Glutamatergic neuron (in vitro differentiated cells): ENCODE data around the gene NLRP3. TPM values are rescaled to one million over a fixed set of nuclear protein-coding genes. Genes with fewer than 3 reads are reported as not detected.

Experiments used
- DNase-seq: peaks from one replicate; pipeline ENCODE4 v3.0.0; 2022
- H3K27ac Mint-ChIP-seq: one replicate; pipeline ENCODE4 v1.8.0; 2020; ENCODE audit warnings: mild to moderate bottlenecking, mixed read lengths, inconsistent platforms; ENCODE audit not compliant: unreplicated experiment
- H3K27me3 Mint-ChIP-seq: one replicate; pipeline ENCODE4 v1.8.0; 2020; ENCODE audit warnings: mild to moderate bottlenecking, moderate library complexity, mixed read lengths, inconsistent platforms; ENCODE audit not compliant: unreplicated experiment
- H3K36me3 Mint-ChIP-seq: one replicate; pipeline ENCODE4 v1.8.0; 2020; ENCODE audit warnings: mild to moderate bottlenecking, mixed read lengths, inconsistent platforms; ENCODE audit not compliant: unreplicated experiment
- H3K4me1 Mint-ChIP-seq: one replicate; pipeline ENCODE4 v1.8.0; 2020; ENCODE audit warnings: mild to moderate bottlenecking, low read depth, mixed read lengths, inconsistent platforms; ENCODE audit not compliant: unreplicated experiment
- H3K4me3 Mint-ChIP-seq: one replicate; pipeline ENCODE4 v1.8.0; 2020; ENCODE audit warnings: mild to moderate bottlenecking, mixed read lengths, inconsistent platforms; ENCODE audit not compliant: unreplicated experiment
- H3K9me3 Mint-ChIP-seq: one replicate; pipeline ENCODE4 v1.8.0; 2020; ENCODE audit warnings: mild to moderate bottlenecking, moderate library complexity, mixed read lengths, inconsistent platforms; ENCODE audit not compliant: unreplicated experiment
- CTCF ChIP-seq: fragments of 200-600 bp; sonication (generic); IDR thresholded peaks from one replicate; pipeline ENCODE4 v1.5.0; 2021; ENCODE audit not compliant: partially characterized antibody, unreplicated experiment
- total RNA-seq: library from RNA; stranded (reverse); fragmentation: NEBNext Ultra II Directional; extraction: Animal tissue kit (Norgen Biotek cat#: 25700); gene quantifications from one replicate; pipeline ENCODE4 v1.2.1, GENCODE V29; 2021; ENCODE audit not compliant: unreplicated experiment

The NLRP3 gene
- total RNA-seq, 1 donor from 2014 or later: not detected

DNA sequence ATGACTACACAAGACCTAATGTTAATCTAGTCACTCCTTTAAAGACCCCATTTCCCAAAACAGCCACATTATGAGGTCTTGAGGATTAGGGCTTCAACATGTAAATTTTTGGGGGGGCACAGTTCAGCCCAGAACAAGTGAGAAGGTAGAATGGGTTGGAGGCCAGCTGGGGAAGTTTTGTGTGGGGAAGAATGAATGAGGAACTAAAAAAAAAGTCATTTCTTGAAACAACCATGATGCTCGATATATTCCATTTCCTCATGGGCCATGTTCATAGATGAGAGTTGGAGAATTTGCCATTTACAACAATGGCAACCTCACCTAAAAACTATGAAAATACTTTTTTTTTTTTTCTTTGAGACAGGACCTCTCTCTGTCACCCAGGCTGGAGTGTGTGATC, 14.5 kb downstream of the NLRP3 start:
- peaks cover 6% of the 10 kb centered on the region for H3K9me3 Mint-ChIP-seq
- no peak for DNase-seq
- no peak for TF ChIP-seq CTCF
- no peaks in the 10 kb centered on the region for H3K4me1 Mint-ChIP-seq
- H3K36me3 Mint-ChIP-seq: peaks cover 4% of the 10 kb centered on the region
- H3K27me3 Mint-ChIP-seq: peaks cover 3% of the 10 kb centered on the region
- H3K4me3 Mint-ChIP-seq: no peak overlapping the region
- H3K27ac Mint-ChIP-seq: no peak overlapping the region

DNA sequence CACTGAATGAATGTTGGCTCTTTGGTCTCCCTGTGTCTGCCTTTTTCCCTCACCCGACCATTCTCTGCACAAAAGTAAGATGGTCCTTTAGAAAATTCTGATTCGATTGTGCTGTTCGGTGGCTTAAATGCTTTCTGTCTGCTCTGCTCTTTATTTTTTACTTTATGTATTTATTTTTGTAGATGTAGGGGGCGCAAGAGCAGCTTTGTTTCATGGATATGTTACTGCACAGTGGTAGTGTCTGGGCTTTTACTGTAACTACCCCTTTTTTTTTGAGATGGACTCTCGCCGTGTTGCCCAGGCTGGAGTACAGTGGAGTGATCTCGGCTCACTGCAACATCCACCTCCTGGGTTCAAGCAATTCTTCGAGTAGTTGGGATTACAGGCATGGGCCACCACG, 15.7 kb downstream of the NLRP3 start:
- Mint-ChIP-seq H3K27me3 (peaks cover 2% of the 10 kb centered on the region), H3K27ac (no peak overlapping the region), H3K36me3 (no peaks in the 10 kb centered on the region), H3K4me1 (no peaks in the 10 kb centered on the region), H3K4me3 (no peak overlapping the region), H3K9me3 (peaks cover 2% of the 10 kb centered on the region)
- DNase-seq: no peak
- TF ChIP-seq CTCF: no peak

DNA sequence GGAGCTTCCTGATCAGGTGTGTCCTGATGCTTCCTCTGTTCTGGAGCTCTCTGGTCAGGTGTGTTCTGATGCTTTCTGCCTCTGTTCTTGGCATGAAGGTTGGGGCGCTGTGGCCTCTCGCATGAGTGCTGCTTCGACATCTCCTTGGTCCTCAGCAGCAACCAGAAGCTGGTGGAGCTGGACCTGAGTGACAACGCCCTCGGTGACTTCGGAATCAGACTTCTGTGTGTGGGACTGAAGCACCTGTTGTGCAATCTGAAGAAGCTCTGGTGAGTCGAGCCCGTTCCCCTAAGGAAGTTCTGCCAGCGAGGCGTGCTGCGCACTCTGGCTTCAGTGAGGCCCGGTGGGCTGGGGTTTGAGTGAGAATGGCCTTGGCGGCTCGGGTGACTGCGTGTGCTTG, 18.0 kb downstream of the NLRP3 start:
- DNase-seq: no peak
- no peaks in the 10 kb centered on the region for H3K4me1 Mint-ChIP-seq
- H3K36me3 Mint-ChIP-seq: no peaks in the 10 kb centered on the region
- no peak overlapping the region for H3K4me3 Mint-ChIP-seq
- H3K27me3 Mint-ChIP-seq: no peaks in the 10 kb centered on the region
- H3K27ac Mint-ChIP-seq: no peak overlapping the region
- TF ChIP-seq CTCF: no peak
- peaks cover 4% of the 10 kb centered on the region for H3K9me3 Mint-ChIP-seq

DNA sequence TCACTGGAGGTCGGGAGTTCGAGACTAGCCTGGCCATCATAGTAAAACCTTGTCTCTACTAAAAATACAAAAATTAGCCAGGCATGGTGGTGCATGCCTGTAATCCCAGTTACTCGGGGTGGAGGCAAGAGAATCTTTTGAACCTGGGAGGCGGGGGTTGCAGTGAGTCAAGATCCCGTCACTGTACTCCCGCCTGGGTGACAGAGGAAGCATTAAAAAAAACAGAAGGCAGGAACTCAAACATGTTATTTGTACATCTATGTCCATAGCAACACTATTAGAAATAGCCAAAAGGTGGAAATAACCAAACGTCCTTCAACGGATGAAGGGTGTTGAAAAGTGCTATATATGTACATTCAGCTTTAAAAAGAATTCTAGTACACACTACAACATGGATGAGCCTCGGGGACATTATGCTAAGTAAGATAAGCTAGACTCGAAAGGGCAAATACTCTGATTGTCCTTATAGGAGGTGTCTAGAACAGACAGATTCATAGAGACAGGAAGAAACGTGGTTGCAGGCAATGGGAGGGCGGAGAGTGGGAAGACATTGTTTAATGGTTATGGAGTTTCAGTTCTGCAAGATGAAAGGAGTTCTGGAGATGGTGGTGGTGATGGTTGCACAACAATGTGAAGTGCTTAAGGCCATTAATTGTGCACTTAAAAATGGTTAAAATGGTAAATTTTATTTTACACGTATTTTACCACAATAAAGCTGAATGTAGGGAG, 19.2 kb downstream of the NLRP3 start:
- DNase-seq: no peak
- no peaks in the 10 kb centered on the region for H3K36me3 Mint-ChIP-seq
- H3K4me1 Mint-ChIP-seq: no peaks in the 10 kb centered on the region
- H3K9me3 Mint-ChIP-seq: peaks cover 4% of the 10 kb centered on the region
- no peak overlapping the region for H3K4me3 Mint-ChIP-seq
- no peak for TF ChIP-seq CTCF
- no peaks in the 10 kb centered on the region for H3K27me3 Mint-ChIP-seq
- no peak overlapping the region for H3K27ac Mint-ChIP-seq

- Mint-ChIP-seq H3K9me3 (peaks cover 4% of the 10 kb centered on the region), H3K36me3 (no peaks in the 10 kb centered on the region), H3K27me3 (no peaks in the 10 kb centered on the region), H3K4me3 (no peak overlapping the region), H3K27ac (no peak overlapping the region), H3K4me1 (no peaks in the 10 kb centered on the region)
- no peak for DNase-seq
- TF ChIP-seq CTCF: no peak
Measured at GRCh38 chr1:247435759-247436147, 19.8 kb downstream of the NLRP3 start.
